ENCODE measurements around the gene ZNF641.

DNA sequence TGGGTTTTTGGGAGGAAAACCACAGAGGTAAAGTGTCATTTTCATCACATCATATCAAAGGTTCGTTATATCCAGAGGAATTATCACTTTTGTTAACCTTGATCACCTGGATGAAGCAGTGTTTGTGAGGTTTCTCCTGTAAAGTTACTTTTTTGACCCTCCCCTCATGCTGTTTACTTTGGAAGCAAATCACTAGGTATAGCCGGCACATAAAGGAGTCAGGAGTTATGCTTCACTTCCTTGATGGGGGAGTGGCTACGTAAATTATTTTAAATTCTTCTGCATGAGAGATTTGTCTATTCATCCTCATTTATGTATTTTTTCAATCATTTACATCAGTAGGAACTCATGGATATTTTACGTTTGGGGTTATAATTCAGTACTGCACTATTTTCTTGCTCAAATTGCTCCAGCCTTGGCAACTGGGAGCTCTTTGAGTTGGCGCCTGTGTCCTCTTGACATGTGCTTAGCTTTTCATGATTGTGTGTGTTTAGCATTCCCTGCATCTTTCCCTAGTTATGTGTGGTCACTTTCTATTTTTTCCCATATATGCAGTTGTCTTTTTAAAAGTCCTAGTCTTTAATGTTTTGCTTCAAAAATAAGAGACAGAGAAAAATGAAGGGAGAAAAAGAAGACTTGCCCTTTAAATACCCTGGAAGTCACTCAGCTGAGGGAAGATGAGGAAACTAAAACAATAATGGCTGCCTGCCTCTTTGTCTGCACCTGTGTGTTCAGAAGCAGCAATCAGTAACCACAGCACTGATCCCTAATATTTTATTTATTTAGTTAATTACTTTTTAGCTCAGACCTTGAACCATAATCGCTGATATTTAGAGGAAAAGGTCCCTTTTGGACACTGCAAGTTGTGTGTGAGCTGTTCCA, 62.1 kb downstream of the ZNF641 start:
- no peak for TF ChIP-seq JUN (IDR thresholded peaks at IDR 0.05; ENCODE audit: borderline replicate concordance, insufficient read depth, insufficient read length, low read depth)
- TF ChIP-seq POLR2AphosphoS5 (IDR thresholded peaks at IDR 0.05; ENCODE audit: insufficient read depth, low read depth, low read length) = no peak
- TF ChIP-seq MAX (IDR thresholded peaks at IDR 0.05; ENCODE audit: insufficient read depth, insufficient read length) = no peak
- no peak for TF ChIP-seq EZH2 (IDR thresholded peaks at IDR 0.05; ENCODE audit: borderline replicate concordance, low read depth, low read length, severe bottlenecking)
- TF ChIP-seq POLR2A (IDR thresholded peaks at IDR 0.05; ENCODE audit: low read depth, low read length) = no peak
- TF ChIP-seq, protein P1, sequence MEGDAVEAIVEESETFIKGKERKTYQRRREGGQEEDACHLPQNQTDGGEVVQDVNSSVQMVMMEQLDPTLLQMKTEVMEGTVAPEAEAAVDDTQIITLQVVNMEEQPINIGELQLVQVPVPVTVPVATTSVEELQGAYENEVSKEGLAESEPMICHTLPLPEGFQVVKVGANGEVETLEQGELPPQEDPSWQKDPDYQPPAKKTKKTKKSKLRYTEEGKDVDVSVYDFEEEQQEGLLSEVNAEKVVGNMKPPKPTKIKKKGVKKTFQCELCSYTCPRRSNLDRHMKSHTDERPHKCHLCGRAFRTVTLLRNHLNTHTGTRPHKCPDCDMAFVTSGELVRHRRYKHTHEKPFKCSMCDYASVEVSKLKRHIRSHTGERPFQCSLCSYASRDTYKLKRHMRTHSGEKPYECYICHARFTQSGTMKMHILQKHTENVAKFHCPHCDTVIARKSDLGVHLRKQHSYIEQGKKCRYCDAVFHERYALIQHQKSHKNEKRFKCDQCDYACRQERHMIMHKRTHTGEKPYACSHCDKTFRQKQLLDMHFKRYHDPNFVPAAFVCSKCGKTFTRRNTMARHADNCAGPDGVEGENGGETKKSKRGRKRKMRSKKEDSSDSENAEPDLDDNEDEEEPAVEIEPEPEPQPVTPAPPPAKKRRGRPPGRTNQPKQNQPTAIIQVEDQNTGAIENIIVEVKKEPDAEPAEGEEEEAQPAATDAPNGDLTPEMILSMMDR (IDR thresholded peaks at IDR 0.05; ENCODE audit: extremely low read depth in 1 of 2, insufficient read depth in 1 of 2, low read depth in 1 of 2, low read length in 2 of 2) = no peak

Measured in endothelial cell of umbilical vein (primary cell).